NCI-H2227 (cell line): ENCODE measurements around the gene ARFGAP2.

Source experiments
- DNase-seq: peaks from one replicate; lab custom pipeline; 2025; ENCODE audit not compliant: unreplicated experiment; lab: John Stamatoyannopoulos, UW

ARFGAP2 gene

DNA sequence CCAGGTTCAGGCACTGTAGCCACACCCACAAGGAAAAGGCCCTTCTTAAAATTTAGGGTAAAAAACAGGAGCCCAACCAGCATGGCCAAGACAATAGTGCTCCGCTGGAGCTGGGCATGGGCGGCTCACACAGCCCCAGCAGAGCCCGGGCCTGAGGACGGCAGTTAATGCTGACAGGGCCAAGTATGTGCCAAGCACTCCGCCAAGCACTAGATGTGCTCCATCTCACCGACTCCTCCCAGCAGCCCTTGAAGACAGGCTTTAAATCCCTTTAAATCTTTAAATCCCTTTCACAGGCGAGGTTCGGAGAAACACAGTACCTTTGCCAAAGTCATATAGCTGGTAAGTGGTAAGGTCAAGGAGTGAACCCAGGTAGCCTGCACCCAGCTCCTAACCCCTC is 4.8 kb downstream of the ARFGAP2 start:
- no peak for DNase-seq

DNA sequence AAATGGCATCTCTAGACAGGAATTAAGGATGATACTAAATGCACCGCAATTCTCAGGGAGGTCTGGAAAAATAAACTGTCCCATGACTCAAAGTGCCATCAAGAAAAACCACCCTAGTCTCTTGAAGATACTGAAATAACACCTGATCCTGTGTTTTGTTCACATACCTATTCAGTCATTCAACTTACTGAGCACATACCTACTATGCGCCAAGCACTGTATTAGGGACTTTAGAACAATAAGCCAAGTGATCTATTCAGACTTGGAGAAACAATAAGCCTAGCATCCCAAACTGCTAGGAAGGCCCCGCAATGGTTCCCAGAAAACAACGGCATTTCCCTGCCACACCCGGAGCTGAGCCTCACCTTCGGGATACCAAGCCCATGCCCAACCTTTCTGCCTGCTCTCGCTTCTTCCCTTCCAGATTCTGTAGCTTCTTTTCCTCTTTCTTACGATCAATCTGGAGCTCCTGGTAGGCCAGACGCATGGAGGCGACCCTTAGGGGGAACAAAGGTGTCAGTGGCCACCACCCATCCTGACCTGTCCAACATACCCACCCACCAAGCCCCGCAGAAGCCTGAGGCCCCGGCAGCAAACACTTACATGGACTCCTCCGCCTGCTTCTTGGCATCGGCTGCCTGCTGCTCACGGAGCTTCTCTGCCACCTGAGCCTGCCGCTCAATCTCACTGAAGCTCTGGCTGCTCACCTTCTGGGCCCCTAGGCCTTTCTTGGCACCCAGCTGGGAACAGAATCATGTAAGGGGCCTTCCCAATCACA is 5.4 kb downstream of the ARFGAP2 start:
- no peak for DNase-seq

DNA sequence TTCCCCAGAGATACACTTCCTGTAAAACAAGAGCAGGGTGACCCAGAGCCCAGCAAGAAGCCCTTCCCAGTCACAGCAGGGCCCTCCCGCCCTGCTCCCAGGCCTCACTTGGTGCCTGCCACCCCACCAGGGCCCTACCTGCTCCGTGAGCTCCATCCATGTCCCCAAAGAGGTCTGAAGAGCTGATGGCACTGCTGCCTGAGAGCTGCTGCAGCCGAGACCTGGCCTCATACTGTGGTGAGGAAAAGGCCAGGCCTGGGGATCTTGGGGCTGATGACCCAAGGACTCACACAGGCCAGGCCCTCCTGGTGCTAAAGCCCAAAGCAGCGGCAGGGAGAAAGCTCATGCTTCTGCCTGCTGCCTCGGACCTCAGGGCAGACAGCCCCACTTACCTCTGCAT is 10.3 kb downstream of the ARFGAP2 start:
- no peak for DNase-seq

DNA sequence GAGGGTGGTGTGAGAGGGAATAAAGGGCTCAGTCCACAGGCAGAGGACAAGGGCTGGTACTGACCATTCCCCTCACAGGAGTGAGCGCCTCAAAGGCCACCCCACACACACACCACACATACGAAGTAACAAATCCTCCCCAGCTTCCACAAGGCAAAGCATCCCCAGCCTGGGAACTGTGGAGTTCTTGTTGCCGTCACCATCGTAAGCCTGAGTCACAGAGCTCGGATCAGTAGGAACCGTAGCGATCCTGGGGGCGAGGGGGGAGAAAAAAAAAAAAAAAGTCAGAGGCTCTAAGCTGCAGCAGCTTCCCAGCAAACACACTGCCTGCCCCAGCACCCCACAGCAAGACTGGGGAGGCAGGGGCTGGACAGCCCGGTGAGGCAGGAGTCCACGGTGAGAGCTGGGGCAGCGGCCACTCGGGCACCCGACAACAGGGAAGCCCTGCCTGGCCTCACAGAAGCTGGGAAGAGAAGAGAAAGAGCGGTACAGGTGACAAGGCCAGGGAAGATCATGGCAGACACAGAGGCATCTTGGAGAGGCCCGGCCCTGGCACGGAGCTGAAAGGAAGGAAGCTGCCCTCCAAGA is 11.3 kb downstream of the ARFGAP2 start:
- DNase-seq = no peak

DNA sequence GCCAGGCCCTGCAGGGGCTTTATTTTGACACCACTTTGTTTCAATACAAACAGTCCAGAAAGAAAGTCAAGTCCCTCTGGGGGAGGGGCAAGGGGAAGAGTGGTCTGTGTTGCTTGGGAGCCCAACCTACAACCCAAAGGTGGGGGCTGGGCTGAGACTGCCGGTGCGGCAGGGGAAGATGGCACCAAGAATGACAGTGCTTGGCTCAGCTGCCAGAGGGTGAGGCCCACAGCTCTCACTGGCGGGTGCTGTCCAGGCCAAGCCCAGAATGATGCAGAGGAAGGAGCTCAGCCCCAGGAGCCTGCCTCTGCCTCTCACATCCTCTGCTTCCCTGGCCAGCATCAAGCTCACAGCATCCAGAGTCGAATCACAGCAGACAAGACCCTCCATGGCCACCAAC is 12.4 kb downstream of the ARFGAP2 start:
- no peak for DNase-seq

DNA sequence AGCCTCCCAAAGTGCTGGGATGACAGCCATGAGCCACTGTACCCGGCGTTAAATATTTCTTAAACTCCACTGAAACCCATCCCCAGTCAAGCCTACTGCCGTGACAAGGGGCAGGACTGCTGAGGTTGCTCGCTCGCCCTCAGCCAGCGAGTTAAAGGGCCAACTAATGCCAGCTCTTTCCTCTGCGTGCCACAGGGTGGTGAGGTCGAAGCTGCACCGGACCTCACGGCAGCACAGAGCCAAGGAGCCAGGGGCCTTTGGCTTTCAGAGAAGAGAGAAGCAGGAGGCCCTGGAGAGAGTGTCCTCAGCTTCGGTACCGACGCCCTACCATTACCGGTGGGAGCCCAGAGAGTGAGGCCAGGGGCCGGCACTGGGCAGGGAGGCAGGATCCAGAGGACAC is 12.8 kb downstream of the ARFGAP2 start:
- no peak for DNase-seq

- no peak for DNase-seq
These were observed 13.5 kb downstream of the ARFGAP2 start for GRCh38 chr11:47163193-47163592.

GRCh38 chr11:47162426-47162825 is 14.3 kb downstream of the ARFGAP2 start:
- DNase-seq = no peak

- no peak for DNase-seq
These were observed 14.8 kb downstream of the ARFGAP2 start for GRCh38 chr11:47161890-47162289.

- DNase-seq = peak; percentile 70
These were observed 15.4 kb downstream of the ARFGAP2 start for GRCh38 chr11:47161134-47161854.

DNA sequence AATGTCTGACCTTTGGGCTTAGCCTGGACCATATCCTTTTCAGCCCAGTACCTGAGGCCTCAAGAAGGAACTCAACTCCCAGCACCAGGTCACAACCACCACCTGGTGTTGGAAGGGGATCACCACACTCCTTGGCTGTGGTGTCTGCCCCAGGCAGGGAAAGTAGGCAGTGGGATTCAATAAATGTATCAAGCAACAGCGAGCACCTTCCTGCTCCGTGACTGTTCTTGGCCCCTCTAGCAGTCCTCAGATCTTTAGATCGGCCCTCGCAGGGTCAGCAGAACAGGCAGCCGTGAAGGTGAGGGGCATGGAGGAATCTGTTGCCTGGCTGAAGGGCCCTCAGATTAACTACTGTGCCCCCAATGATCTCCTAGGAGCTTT is 15.9 kb downstream of the ARFGAP2 start:
- DNase-seq = no peak

- DNase-seq = no peak
These were observed 18.4 kb downstream of the ARFGAP2 start for GRCh38 chr11:47158242-47158641.

GRCh38 chr11:47157805-47158204 is 18.9 kb downstream of the ARFGAP2 start:
- DNase-seq = no peak

- no peak for DNase-seq
These were observed 19.7 kb downstream of the ARFGAP2 start for GRCh38 chr11:47156951-47157350.

DNA sequence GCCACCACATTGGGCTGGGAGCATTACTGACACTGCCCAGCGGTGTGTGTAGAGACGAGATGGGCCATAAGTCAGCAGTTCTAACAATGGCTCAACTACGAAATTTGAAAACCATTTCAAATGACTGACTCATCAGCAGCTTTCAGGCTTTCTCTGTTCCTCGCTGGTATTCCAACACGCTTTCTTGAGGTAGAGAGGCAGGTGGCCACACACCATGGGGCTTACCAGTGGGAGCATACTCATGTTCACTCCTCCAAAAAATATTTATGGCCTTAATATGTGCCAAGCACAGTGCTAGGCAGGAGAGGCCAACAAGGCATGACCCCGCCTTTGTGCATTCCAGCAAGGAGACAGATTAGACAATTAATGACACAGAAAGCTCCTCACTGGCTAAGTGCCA is 20.3 kb downstream of the ARFGAP2 start:
- no peak for DNase-seq

GRCh38 chr11:47155879-47156278 is 20.8 kb downstream of the ARFGAP2 start:
- no peak for DNase-seq

- DNase-seq = no peak
These were observed 21.8 kb downstream of the ARFGAP2 start for GRCh38 chr11:47154616-47155570.

DNA sequence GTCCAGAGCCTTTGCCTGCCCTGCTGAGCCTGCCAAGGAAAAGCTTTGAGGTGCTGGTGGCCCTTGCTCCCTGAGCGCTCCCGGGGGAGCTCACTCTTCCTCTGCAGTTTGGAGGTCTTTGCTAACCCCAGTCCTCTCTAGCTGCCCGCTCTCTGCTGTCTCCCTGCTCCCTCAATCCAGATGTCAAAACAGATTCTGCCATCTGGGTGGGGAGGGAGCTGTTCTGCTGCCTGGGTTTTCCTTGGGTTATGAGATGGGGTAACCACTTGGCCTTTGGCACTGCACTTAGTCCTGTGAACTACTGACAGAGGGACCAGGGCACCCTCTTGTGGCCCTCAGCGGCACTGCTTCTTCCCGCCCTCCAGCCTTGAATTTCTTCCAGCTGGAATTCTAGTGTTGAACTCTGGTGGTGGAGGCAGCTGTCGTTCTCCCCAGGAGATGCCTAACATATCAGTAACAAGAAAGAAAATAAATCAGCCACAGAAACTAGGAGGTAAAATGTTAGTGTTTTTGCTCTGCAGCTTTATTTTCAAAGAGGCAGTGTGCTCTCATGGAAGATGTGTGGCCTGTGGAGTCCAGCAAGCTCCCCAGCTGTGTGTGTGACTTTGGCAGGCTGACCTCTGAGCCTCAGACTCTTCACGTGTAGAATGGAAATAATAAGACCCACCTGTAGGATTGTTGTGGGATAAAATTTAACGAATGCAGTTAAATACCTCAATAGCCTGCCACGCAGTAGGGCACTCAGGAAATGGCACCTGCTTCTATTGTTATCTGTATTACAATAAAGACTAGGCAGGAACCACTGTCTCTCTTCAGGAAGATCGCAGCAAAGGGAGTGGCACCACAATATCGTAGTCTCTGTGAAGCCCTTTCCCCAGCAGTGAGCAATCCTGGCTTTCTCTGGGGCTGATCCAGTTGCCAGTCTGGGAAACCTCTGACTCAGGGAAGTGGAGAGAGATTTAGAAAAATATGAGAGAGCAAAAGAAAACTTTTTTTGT is 23.4 kb downstream of the ARFGAP2 start:
- DNase-seq = peak; percentile 79

- no peak for DNase-seq
These were observed 24.3 kb downstream of the ARFGAP2 start for GRCh38 chr11:47152126-47152952.
